GM08714 (cell line): ENCODE results near the gene KRT82.

Source experiments
- H3K4me3 ChIP-seq: fragments of 200-500 bp; sonication (Bioruptor generic); 2 replicates; pipeline ENCODE4 v1.5.1; 2014; ENCODE audit warnings: mild to moderate bottlenecking, low read length, inconsistent platforms
- ZNF274 ChIP-seq: IDR thresholded peaks from 2 replicates; pipeline ENCODE4 v1.6.1; 2012; ENCODE audit warnings: mild to moderate bottlenecking, low read depth, low read length

Gene KRT82

DNA sequence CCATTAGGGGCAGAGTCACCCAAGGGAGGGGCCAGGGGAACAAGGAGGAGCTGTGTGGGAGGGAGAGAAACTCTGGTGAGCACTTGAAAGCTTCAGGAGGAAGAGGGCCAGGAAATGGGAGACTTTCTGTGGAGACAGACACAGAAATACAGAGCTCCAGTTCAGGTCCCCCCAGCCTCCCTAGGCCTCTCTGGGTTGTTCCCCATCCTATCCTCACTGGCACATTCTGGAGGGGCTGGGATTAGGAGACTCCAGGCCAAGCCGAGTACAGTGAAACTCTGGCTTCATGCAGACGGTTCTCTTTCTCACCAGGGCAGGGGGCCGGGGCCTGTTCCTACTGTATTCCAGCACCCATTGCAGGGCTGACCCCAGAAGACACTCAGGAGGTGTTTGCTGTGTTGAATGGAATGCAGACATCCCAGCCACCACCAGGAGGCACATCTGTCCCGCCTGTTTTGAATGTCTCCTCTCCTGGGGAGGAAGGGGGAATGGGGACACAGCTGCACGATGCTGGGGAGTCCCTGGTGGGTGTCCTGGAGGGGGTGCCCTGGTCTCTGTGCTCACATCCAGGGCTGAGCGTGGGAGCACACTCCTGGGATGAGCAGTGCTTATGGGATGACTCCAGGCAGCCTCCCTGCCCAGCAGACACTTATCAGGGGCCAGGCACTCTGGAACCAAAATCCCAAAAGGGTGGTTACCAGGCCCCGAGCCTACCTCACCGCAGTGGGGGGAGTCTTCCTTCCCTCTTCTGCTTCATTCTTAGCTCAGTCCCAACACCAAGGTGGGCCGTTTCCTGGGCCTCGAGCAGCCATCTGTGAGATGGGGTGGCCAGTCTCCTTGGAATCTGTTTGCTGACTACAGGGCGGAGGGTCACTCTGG is 15.2 kb downstream of the KRT82 start:
- TF ChIP-seq ZNF274, result no peak
- no peak overlapping the region for H3K4me3 ChIP-seq

DNA sequence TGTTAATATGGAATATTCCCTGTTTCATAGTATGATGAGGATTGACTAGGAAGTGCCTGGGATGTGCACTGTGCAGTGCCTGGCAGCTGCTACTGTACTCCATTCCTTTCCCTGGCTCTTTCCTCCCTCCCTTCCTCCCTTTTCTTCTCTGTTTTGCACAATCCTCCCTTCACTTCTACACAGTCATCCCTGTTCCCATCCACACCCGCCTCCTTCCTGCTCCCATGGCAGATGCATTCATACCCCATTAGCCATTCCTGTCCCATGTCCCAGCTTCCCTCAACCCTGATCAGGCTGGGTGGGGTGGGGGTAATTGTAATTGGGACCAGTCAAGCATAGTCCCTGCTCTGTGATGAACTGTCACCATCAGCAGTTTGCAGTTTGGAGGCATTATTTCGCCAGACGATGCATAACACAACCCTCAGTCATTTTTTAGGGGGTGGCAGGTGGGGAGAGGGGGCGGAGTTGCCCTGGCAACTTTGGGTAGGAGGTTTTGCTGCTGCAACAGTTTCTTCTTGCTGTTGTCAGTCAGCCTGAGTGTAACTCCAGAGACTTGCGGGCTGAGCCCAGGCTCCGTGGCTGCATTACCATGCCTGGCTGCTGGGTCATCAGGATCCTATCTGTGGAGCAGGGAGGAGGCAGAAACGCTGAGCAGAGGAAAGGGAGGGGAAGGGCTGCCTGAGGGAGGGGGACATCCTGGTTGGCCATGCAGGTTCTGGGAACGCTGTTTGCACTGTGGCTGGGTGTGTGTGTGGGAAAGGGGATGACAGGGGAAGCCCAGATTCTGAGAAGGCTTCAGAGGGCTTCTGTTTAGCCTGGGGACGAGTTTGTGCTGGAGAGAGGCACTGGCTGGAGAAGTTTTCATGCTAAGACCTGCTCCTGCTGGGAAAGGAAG is 16.6 kb downstream of the KRT82 start:
- TF ChIP-seq ZNF274, result no peak
- no peak overlapping the region for H3K4me3 ChIP-seq

DNA sequence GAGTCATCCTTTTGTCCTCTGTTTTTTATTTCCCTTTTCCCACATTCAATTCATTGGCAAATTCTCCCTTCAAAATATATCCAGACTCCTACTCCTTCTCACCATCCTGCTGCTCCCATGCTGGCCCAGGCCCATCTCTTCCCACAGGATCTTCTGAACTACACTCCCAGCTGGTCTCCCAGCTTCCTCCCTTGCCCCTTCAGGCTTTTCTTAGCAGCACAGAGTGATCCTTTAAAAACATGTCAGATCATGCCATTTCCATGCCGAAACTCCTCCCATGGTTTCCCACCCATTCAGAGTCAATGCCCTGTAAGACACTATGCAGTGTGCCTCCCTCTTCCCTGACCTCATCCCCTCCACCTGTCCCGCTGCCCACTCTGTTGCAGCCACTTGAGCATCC is 18.3 kb downstream of the KRT82 start:
- TF ChIP-seq ZNF274, result no peak

GRCh38 chr12:52385226-52385702 is 20.9 kb downstream of the KRT82 start, which contains the start of gene KRT84:
Gene KRT84, minus strand, starts transcription at chr12:52385652. Its CDS starts 67 bp downstream, at chr12:52385585.
- no peak within 1 kb of the TSS for H3K4me3 ChIP-seq
- TF ChIP-seq ZNF274, result no peak

More for the DNA sequence above, 18.3 kb downstream of the KRT82 start:
- no peak overlapping the region for H3K4me3 ChIP-seq

- no peak for TF ChIP-seq ZNF274
- no peak overlapping the region for H3K4me3 ChIP-seq
These were observed 22.8 kb downstream of the KRT82 start for GRCh38 chr12:52383331-52383730.

DNA sequence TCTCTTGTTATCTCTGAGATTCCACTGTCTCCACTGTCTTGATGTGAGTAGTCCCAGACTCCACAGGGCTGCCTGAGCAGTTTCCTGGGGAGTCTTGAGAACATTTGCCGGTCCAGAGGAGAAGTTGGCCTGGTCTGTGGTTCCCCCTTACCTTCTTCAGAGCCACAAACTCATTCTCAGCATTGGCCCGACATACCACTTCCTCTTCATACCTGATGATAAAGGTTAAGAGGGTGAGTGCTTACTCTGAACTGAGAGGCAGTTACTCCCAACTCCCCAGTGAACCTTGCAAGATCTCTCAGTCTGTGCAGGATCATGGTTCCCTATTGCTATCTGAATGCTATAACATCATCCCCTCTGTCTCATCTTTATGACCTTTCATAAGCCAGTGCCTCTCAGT is 23.3 kb downstream of the KRT82 start:
- no peak for TF ChIP-seq ZNF274
- H3K4me3 ChIP-seq, result no peak overlapping the region

DNA sequence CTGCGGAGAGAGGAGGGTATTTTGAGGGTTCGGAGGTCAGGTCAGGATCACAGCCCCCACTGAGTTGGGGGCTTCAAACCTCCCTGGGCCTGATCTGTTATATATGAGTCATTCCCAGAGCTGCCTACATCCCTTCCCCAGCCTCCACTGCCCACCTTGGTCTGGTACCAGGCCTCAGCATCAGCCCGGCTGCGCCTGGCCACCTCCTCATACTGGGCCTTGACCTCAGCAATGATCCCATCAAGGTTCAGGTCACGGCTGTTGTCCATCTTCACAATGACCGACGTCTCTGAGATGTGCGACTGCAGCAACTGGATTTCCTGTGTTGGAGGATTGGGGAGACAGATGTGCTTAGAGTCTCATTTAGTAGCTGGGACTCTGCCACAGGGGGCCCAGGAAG is 24.9 kb downstream of the KRT82 start:
- H3K4me3 ChIP-seq, result no peak overlapping the region
- no peak for TF ChIP-seq ZNF274

GRCh38 chr12:52380271-52380694 is 25.9 kb downstream of the KRT82 start:
- no peak overlapping the region for H3K4me3 ChIP-seq
- no peak for TF ChIP-seq ZNF274

- H3K4me3 ChIP-seq, result no peak overlapping the region
- TF ChIP-seq ZNF274, result no peak
These were observed 26.6 kb downstream of the KRT82 start for GRCh38 chr12:52379536-52379935.

DNA sequence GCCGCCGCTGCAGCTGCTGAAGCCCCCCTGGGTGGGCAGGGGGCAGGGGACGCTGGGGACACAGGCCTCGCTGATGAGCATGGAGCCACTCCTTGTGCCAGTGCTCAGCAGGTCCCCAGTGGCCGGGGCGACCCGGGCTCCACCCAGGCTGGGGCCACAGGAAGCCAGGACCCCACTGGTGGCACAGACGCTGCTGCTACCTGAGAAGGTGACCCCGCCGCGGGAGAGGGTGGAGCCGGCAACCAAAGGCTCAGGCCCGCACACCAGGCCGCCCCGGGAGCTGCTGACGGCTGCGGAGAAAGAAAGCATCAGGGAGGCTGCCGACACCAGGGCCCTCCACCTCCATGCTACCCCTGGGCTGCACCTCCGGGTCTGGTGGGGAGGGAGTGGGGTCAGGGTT is 28.0 kb downstream of the KRT82 start:
- TF ChIP-seq ZNF274, result no peak
- H3K4me3 ChIP-seq, result no peak overlapping the region

DNA sequence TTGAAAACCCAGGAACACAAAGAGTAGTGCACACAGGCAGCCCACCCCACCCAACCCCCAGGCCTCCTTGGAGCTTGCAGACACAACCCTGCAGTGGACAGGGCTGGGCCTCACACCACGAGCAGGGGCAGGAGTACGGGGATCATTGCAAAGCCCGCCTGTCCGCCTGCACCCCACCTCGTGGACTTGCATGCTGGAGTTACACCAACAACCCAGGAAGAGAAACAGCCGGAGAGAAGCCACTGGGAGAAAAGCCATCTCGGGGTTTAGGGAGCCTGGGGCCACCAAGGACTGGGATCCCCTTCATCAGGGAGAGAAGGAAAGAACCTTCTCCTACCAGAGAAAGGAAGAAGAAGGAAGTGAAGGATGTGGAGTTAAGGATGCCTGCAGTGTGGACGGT is 28.9 kb downstream of the KRT82 start:
- TF ChIP-seq ZNF274, result no peak
- no peak overlapping the region for H3K4me3 ChIP-seq

DNA sequence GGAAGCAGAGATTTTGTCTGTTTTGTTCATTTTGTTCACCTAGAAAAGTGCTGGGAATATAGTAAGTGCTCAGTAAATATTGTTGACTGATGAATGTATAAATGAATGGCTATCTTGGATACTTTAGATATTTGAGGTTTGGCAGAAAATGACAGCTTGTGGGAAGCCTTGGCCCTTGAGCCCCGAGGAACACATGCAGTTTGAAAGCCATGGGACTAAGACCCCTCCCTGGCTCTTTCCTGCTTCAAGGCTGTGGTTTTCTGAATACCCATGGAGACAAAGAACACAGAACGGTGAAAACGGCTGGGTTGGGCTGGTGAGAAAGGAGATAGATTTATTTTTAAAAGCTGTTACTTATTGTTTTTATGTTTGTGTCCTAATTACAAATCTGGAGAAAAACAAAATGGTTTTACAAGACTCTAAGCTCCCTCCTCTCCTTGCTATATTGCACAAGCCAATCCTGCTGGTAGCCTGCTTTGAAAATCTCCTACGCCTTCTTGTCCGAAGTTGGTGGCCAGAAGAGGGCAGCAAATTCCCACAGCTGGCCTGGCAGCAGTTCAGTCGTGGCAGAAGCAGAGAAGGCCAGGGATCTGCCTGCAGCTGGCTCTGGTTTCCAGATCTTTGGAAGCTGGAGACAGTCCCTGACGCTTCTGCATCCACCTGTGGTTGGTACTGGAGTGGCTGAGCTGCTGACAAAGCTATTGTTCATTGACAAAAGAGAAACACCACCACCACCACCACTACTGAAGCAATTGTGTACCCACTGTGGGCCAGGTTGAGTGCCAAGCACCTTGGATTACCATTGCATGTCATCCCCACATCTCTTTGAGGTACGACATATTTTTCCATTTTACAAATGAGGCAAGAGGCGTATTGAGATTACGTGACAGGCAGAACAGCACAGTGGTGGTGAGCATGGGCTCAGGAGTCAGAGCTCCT is 33.6 kb downstream of the KRT82 start:
- H3K4me3 ChIP-seq, result no peak overlapping the region
- no peak for TF ChIP-seq ZNF274

DNA sequence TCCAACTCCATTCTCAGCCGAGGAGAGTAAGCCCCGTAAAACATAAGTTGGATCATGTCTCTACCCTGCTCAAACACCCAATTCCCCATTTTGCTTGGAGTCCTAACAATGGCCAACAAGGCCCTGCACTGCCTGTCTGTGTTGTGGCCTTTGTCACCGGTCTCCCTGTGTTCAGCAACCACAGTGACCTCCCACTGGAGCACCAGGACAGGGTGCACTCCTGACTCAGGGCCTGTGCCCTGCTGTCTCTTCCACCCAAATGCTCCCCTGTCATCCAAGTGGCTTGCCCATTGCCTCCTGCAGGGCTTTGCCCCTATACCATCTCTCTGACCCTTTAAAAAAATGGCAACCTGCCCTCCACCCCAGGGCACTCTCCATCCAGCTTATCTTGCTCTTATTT is 34.4 kb downstream of the KRT82 start:
- no peak overlapping the region for H3K4me3 ChIP-seq
- no peak for TF ChIP-seq ZNF274
